ENCODE results near the gene FAM81B. TPM values are rescaled to one million over a fixed set of nuclear protein-coding genes. Genes with fewer than 3 reads are reported as not detected.
A peak's percentile ranks its signal among the peaks of the same experiment; 100 is the strongest.
"Not testable (repeated sequence)": the region's sequence is repeated elsewhere in the genome, so short reads cannot be mapped to it uniquely, and the experiment has no call there.

Gene FAM81B, protein sequence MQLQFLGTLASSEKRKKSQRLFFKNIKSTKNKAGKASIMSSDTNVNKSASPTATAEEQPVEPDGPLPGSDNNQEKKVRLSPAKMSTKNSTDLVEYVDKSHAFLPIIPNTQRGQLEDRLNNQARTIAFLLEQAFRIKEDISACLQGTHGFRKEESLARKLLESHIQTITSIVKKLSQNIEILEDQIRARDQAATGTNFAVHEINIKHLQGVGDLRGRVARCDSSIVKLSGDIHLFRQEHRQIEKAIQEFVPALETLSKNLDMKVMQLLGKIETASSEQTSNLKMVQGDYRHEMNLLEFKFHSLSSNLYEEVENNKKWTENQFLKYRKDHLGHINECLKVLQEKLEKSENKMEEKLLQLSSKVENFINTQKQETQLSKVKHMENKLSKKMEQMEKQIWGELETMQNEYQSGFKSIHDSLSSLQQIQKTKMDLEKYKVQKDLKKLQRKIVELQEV
- total RNA-seq (2014; rRNA removed; shearing (Covaris generic)) = not detected in 2 replicates
- not detected in 2 replicates for polyA plus RNA-seq (2016; fragmentation: Nextera tagmentation; extraction: Ambion mirVana)

DNA sequence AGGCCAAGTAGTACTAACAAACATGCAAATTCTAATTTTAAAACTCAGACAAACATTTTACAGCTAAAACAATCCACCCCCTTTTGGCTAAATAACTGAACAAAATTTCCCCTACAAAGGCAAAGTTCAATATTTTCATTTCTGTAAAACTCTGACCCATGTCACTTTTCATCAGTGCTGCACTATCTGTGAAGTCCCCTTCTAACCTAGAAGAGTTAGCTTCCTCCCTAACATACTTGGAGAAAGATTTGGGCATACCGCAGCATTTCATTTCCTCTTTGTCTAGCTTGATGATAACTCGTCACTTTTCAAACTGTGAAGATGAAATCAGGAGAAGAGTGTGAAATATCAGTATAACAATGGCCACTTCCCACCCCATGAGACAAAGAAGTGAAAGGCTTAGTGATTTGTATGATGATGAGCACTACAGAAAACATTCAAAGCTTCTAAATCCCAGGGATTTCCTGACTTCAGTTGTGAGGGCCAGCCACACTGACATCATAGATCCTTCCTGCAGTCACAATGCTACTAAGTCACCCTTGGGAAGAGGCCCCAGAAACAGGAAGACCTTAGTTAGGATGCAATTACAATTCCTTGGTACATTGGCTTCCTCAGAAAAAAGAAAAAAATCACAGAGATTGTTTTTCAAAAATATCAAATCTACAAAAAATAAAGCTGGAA is at the start of gene FAM81B:
Gene FAM81B (plus strand): TSS at position 555 of the 681 bp plus-strand sequence. CDS start 24 bp downstream, at position 579.
- in situ Hi-C loops (cut with MboI) = no loop called here
- Histone ChIP-seq H3K27ac (no peak within 1 kb of the TSS), H2AFZ (no peak within 1 kb of the TSS), H3K9me3 (ENCODE audit: low read depth) (no peaks in the 10 kb centered on the region), H3K9me2 (ENCODE audit: insufficient read depth) (peaks cover 3% of the 10 kb centered on the region; the same call in 1 of the 2 replicates), H4K20me1 (ENCODE audit: insufficient read depth) (no peaks in the 10 kb centered on the region), H3F3A (ENCODE audit: insufficient read depth) (no peaks in the 10 kb centered on the region), H3K4me3 (no peak within 1 kb of the TSS), H3K4me2 (ENCODE audit: unreplicated experiment) (no peak within 1 kb of the TSS), H3K36me3 (ENCODE audit: low read depth) (no peaks in the 10 kb centered on the region), H3K9ac (no peak within 1 kb of the TSS), H3K79me2 (ENCODE audit: insufficient read depth) (no peaks in the 10 kb centered on the region), H3K4me1 (ENCODE audit: insufficient read depth) (no peaks in the 10 kb centered on the region), H3K27me3 (replicated peaks; ENCODE audit: insufficient read depth) (no peaks in the 10 kb centered on the region; the same call in 1 of the 2 replicates)
- peak; percentile 16 for DNase-seq
- TF ChIP-seq EZH2phosphoT487 (IDR thresholded peaks at IDR 0.05; ENCODE audit: insufficient read depth, low read depth) = no peak
- TF ChIP-seq EZH2 (IDR thresholded peaks at IDR 0.05; ENCODE audit: insufficient read depth, poor library complexity, severe bottlenecking) = no peak
- 44 to 50% methylated on average over 2 of the region's 2 CpGs for WGBS, 2 experiments (ENCODE audit: low coverage in 1 of 2, low lambda C conversion rate in 2 of 2, missing lambda C conversion rate in 2 of 2)

GRCh38 chr5:95341444-95341843 is 49.7 kb upstream of the FAM81B start:
- H3K9me3 ChIP-seq (ENCODE audit: low read depth); H3K27ac ChIP-seq; H4K20me1 ChIP-seq (ENCODE audit: insufficient read depth); H3K9ac ChIP-seq; H3K36me3 ChIP-seq (ENCODE audit: low read depth); H3K4me3 ChIP-seq; H3K27me3 ChIP-seq (replicated peaks; ENCODE audit: insufficient read depth); H3K4me1 ChIP-seq (ENCODE audit: insufficient read depth); H3K9me2 ChIP-seq (ENCODE audit: insufficient read depth); DNase-seq; H3F3A ChIP-seq (ENCODE audit: insufficient read depth); H3K4me2 ChIP-seq (ENCODE audit: unreplicated experiment); in situ Hi-C loops (cut with MboI); H3K79me2 ChIP-seq (ENCODE audit: insufficient read depth); H2AFZ ChIP-seq: not testable (repeated sequence)
- WGBS, 2 experiments (ENCODE audit: low coverage in 1 of 2, low lambda C conversion rate in 2 of 2, missing lambda C conversion rate in 2 of 2) = 42 to 43% methylated on average over 2 of the region's 2 CpGs

DNA sequence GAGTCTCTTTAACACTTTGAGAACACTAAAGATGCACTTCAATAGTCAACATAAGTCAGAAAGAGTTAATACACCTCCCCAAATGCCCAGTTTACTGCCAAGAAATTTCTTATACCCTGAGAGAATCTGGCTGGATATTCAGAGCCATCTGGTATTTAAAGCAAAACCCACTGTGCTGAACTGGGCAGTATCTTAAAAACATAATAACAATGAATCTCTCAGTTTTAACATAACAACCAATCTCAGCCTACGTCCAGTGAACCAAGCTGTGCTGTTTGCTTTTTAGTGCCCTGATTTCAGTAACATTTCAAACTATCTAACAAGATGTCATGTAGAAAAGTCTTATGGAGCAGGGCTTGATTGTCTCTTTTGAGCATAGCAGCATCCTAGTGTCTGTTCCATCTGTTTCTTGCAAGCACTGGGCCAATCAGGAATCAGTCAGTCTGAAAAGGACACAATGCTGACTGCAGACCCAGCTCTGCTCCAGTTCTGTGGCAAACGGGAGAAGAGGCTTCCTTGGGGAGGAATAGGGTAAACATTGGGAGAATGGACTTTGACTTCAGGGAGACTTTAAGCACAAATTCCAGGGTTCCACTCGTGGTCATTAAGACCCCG is 43.6 kb upstream of the FAM81B start:
- H3K9me2 ChIP-seq (ENCODE audit: insufficient read depth) = no peaks in the 10 kb centered on the region
- no peak overlapping the region for H3K4me3 ChIP-seq
- TF ChIP-seq EZH2phosphoT487 (IDR thresholded peaks at IDR 0.05; ENCODE audit: insufficient read depth, low read depth) (no peak), EZH2 (IDR thresholded peaks at IDR 0.05; ENCODE audit: insufficient read depth, poor library complexity, severe bottlenecking) (no peak)
- no peaks in the 10 kb centered on the region for H3K27me3 ChIP-seq (replicated peaks; ENCODE audit: insufficient read depth)
- H3K9me3 ChIP-seq (ENCODE audit: low read depth) = no peaks in the 10 kb centered on the region
- H3K27ac ChIP-seq = no peak overlapping the region
- H3F3A ChIP-seq (ENCODE audit: insufficient read depth) = no peaks in the 10 kb centered on the region
- no peaks in the 10 kb centered on the region for H3K4me1 ChIP-seq (ENCODE audit: insufficient read depth)
- in situ Hi-C loops (cut with MboI) = no loop called here
- WGBS, 2 experiments (ENCODE audit: low coverage in 1 of 2, low lambda C conversion rate in 2 of 2, missing lambda C conversion rate in 2 of 2) = 10 to 12% methylated on average over 4 of the region's 4 CpGs
- DNase-seq = no peak
- no peaks in the 10 kb centered on the region for H4K20me1 ChIP-seq (ENCODE audit: insufficient read depth)
- no peak overlapping the region for H3K4me2 ChIP-seq (ENCODE audit: unreplicated experiment)
- no peaks in the 10 kb centered on the region for H3K36me3 ChIP-seq (ENCODE audit: low read depth)
- no peak overlapping the region for H3K9ac ChIP-seq
- H2AFZ ChIP-seq = no peak overlapping the region
- no peaks in the 10 kb centered on the region for H3K79me2 ChIP-seq (ENCODE audit: insufficient read depth)

DNA sequence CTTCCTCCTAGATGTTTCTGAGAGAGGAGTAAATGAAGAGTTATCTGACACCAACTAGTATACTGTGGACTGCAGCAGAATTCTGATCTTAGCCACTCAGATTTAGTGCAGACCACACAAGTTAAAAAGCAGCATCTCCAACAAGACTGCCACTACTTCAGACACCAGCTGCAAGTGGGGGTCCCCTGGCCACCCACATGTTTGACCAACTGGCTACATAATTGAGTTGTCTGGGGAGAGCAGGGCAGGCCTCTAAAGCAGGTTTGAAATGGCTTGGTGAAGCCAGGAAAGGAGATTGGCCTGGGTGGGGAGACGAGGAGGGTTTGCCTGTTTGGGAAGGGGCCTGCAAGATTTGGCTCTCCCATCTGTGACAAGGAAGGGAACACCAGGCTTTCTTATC is 40.5 kb upstream of the FAM81B start:
- TF ChIP-seq EZH2 (IDR thresholded peaks at IDR 0.05; ENCODE audit: insufficient read depth, poor library complexity, severe bottlenecking) = no peak
- no peak for TF ChIP-seq EZH2phosphoT487 (IDR thresholded peaks at IDR 0.05; ENCODE audit: insufficient read depth, low read depth)
- H3K4me1 ChIP-seq (ENCODE audit: insufficient read depth) = no peaks in the 10 kb centered on the region
- no peaks in the 10 kb centered on the region for H3K9me3 ChIP-seq (ENCODE audit: low read depth)
- in situ Hi-C loops (cut with MboI) = no loop called here
- no peak overlapping the region for H3K4me3 ChIP-seq
- H2AFZ ChIP-seq = no peak overlapping the region
- H3K9me2 ChIP-seq (ENCODE audit: insufficient read depth) = no peaks in the 10 kb centered on the region
- no peaks in the 10 kb centered on the region for H3K79me2 ChIP-seq (ENCODE audit: insufficient read depth)
- no peak overlapping the region for H3K27ac ChIP-seq
- no peaks in the 10 kb centered on the region for H4K20me1 ChIP-seq (ENCODE audit: insufficient read depth)
- H3F3A ChIP-seq (ENCODE audit: insufficient read depth) = no peaks in the 10 kb centered on the region
- no peaks in the 10 kb centered on the region for H3K36me3 ChIP-seq (ENCODE audit: low read depth)
- H3K27me3 ChIP-seq (replicated peaks; ENCODE audit: insufficient read depth) = no peaks in the 10 kb centered on the region
- no peak overlapping the region for H3K4me2 ChIP-seq (ENCODE audit: unreplicated experiment)
- no peak overlapping the region for H3K9ac ChIP-seq
- DNase-seq = no peak
- WGBS, 2 experiments (ENCODE audit: low coverage in 1 of 2, low lambda C conversion rate in 2 of 2, missing lambda C conversion rate in 2 of 2) = 0% methylated on average over 1 of the region's 1 CpG
